Fibroblast of mammary gland (primary cell): ENCODE data around the gene PRDM10.
A peak's percentile ranks its signal among the peaks of the same experiment; 100 is the strongest.

Experiments
- DNase-seq: peaks from one replicate; pipeline ENCODE4 v3.0.0-alpha.2; 2010; ENCODE audit warnings: low read depth
- H3K4me3 ChIP-seq: 2 replicates; pipeline ENCODE4 v1.5.1; 2011; ENCODE audit warnings: low read depth, mild to moderate bottlenecking, low read length, moderate library complexity; ENCODE audit not compliant: control insufficient read depth
- TF ChIP-seq, protein P1 (sequence below): conservative IDR thresholded peaks from 2 replicates; pipeline ENCODE4 v1.5.1; 2011; ENCODE audit warnings: low read depth, low read length, inconsistent platforms; ENCODE audit not compliant: control insufficient read depth, insufficient read depth

PRDM10 gene

DNA sequence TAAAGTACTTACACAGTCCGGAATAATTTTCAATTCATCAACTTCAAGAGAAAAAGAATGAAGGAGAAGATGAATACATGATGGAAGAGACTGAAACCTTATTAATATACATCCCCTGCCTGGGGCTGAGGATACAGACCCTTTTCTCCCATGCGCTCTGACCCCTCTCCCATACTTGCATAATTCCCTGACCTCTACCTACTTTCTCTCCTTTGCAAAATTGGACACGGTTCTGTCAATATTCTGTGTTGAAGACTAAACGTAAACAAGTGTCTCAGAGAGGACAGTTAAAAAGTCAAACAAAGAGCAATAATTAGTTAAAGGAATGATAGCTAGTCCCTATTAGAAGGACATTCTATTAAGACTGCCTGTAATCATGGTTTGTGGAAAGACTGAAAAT lies 7.5 kb downstream of the PRDM10 start:
- no peak for DNase-seq
- TF ChIP-seq, protein P1, sequence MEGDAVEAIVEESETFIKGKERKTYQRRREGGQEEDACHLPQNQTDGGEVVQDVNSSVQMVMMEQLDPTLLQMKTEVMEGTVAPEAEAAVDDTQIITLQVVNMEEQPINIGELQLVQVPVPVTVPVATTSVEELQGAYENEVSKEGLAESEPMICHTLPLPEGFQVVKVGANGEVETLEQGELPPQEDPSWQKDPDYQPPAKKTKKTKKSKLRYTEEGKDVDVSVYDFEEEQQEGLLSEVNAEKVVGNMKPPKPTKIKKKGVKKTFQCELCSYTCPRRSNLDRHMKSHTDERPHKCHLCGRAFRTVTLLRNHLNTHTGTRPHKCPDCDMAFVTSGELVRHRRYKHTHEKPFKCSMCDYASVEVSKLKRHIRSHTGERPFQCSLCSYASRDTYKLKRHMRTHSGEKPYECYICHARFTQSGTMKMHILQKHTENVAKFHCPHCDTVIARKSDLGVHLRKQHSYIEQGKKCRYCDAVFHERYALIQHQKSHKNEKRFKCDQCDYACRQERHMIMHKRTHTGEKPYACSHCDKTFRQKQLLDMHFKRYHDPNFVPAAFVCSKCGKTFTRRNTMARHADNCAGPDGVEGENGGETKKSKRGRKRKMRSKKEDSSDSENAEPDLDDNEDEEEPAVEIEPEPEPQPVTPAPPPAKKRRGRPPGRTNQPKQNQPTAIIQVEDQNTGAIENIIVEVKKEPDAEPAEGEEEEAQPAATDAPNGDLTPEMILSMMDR = no peak

GRCh38 chr11:129992161-129992944 lies 10.3 kb downstream of the PRDM10 start:
- peak; percentile 47 for DNase-seq
- H3K4me3 ChIP-seq = no peak overlapping the region
- TF ChIP-seq, protein P1 = no peak

More for the DNA sequence above, 7.5 kb downstream of the PRDM10 start:
- no peak overlapping the region for H3K4me3 ChIP-seq

GRCh38 chr11:129989149-129989813 lies 13.4 kb downstream of the PRDM10 start:
- TF ChIP-seq, protein P1 = no peak
- H3K4me3 ChIP-seq = no peak overlapping the region
- no peak for DNase-seq

GRCh38 chr11:129987950-129988349 lies 14.7 kb downstream of the PRDM10 start:
- no peak overlapping the region for H3K4me3 ChIP-seq
- TF ChIP-seq, protein P1 = no peak
- no peak for DNase-seq

- no peak overlapping the region for H3K4me3 ChIP-seq
- TF ChIP-seq, protein P1 = no peak
- DNase-seq = no peak
Observed at GRCh38 chr11:129985823-129986222, 16.8 kb downstream of the PRDM10 start.

GRCh38 chr11:129980086-129980485 lies 22.5 kb downstream of the PRDM10 start:
- TF ChIP-seq, protein P1 = no peak
- DNase-seq = no peak
- no peak overlapping the region for H3K4me3 ChIP-seq
